ENCODE measurements around the gene CDKN2AIP.
"Not testable (repeated sequence)": the region's sequence is repeated elsewhere in the genome, so short reads cannot be mapped to it uniquely, and the experiment has no call there.

The CDKN2AIP gene

GRCh38 chr4:183455431-183456195, 11.2 kb downstream of the CDKN2AIP start:
- DNase-seq: no peak

GRCh38 chr4:183458005-183458404, 13.6 kb downstream of the CDKN2AIP start:
- DNase-seq: no peak

- DNase-seq: not testable (repeated sequence)
Observed at GRCh38 chr4:183463903-183464619, 19.6 kb downstream of the CDKN2AIP start.

GRCh38 chr4:183465879-183466278, 21.4 kb downstream of the CDKN2AIP start:
- not testable (repeated sequence) for DNase-seq

GRCh38 chr4:183467246-183467645, 22.8 kb downstream of the CDKN2AIP start:
- no peak for DNase-seq

- no peak for DNase-seq
Observed at GRCh38 chr4:183468210-183469095, 24.0 kb downstream of the CDKN2AIP start.

GRCh38 chr4:183469285-183469684, 24.8 kb downstream of the CDKN2AIP start:
- DNase-seq: no peak

GRCh38 chr4:183469936-183470335, 25.5 kb downstream of the CDKN2AIP start:
- DNase-seq: no peak

GRCh38 chr4:183470821-183471220, 26.4 kb downstream of the CDKN2AIP start:
- DNase-seq: no peak

GRCh38 chr4:183471946-183472708, 27.7 kb downstream of the CDKN2AIP start:
- peak; percentile 77 for DNase-seq

GRCh38 chr4:183478123-183478522, 33.7 kb downstream of the CDKN2AIP start:
- no peak for DNase-seq

- DNase-seq: no peak
Observed at GRCh38 chr4:183478926-183479325, 34.5 kb downstream of the CDKN2AIP start.

- DNase-seq: not testable (repeated sequence)
Observed at GRCh38 chr4:183482515-183483095, 38.2 kb downstream of the CDKN2AIP start.

GRCh38 chr4:183483997-183484396, 39.6 kb downstream of the CDKN2AIP start:
- no peak for DNase-seq

- DNase-seq: no peak
Observed at GRCh38 chr4:183485411-183486160, 41.1 kb downstream of the CDKN2AIP start.

GRCh38 chr4:183492791-183493222, 48.4 kb downstream of the CDKN2AIP start:
- no peak for DNase-seq

- DNase-seq: no peak
Observed at GRCh38 chr4:183493246-183493645, 48.8 kb downstream of the CDKN2AIP start.

- DNase-seq: no peak
Observed at GRCh38 chr4:183495184-183495583, 50.7 kb downstream of the CDKN2AIP start.

All from CD4-positive, alpha-beta T cell treated with Interleukin-17A for 1 hour (primary cell).